Aortic smooth muscle cell (primary cell): ENCODE results near the gene CELA3B. TPM values are rescaled to one million over a fixed set of nuclear protein-coding genes. Genes with fewer than 3 reads are reported as not detected.

Experiments
- total RNA-seq: library from RNA; depleted of rRNA; stranded (reverse); fragments of >200 nt; gene quantifications from 2 replicates; pipeline ENCODE4 v1.2.3, GENCODE V29; 2014

CELA3B gene
- total RNA-seq = not detected in 2 replicates

DNA sequence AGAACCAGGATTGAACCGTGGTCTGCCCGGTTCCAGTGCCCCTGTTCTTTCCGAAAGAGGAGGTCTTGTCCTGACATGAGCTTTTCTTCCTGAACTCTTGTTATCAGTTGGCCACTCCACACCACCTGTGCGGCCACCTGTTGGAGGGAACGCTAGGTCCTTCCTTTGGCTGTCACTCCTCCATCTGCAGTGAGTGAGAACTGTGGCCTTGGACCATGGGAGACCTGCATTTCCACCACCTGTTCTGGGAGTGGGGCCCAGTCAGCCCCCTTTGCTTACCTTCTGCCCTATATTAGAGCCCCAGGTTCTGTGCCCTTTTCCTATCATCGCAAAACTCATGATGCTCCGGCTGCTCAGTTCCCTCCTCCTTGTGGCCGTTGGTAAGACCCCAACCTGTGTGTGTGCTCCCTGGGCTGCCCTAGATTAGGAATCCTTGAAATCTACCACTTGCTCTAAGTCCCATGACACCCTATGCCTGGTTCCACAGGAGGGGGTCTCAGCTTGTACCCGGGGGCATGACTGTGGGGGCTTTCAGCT, at the start of gene CELA3B:
CELA3B (plus strand) TSS at position 320 of the 537 bp plus-strand sequence; CDS start at position 338, 18 bp downstream.

GRCh38 chr1:21937034-21937371, 39.8 kb upstream of the CELA3B start, which contains the start of gene HSPG2:
Gene HSPG2 (minus strand): TSS chr1:21937310. CDS start chr1:21937217, 93 bp downstream.

DNA sequence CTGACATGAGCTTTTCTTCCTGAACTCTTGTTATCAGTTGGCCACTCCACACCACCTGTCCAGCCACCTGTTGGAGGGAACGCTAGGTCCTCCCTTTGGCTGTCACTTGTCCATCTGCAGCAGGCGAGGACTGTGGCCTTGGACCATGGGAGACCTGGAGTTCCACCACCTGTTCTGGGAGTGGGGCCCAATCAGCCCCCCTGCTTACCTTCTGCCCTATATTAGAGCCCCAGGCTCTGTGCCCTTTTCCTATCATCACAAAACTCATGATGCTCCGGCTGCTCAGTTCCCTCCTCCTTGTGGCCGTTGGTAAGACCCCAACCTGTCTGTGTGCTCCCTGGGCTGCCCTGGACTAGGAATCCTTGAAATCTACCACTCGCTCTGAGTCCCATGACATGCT, 24.6 kb downstream of the CELA3B start, which contains the start of gene CELA3A:
CELA3A (plus strand) TSS at position 249 of the 400 bp plus-strand sequence; CDS start at position 267, 18 bp downstream.

Other genes starting within 250 kb of the CELA3B start
- gene USP48, start 193.9 kb upstream of the CELA3B start, total RNA-seq = 40.4 and 43.8 TPM in 2 replicates
- gene LDLRAD2, start 164.8 kb upstream of the CELA3B start, total RNA-seq = not detected in 2 replicates
- 173 and 315 TPM in 2 replicates for gene HSPG2, start 39.7 kb upstream of the CELA3B start, total RNA-seq
- gene CELA3A, start 24.6 kb downstream of the CELA3B start, total RNA-seq = not detected in 2 replicates
- 396 and 476 TPM in 2 replicates for gene CDC42, start 75.7 kb downstream of the CELA3B start, total RNA-seq
- under 0.01 TPM in 1 of 2 replicates, not detected in the other for gene WNT4, start 166.1 kb downstream of the CELA3B start, total RNA-seq